CD14-positive monocyte (primary cell): ENCODE measurements around the gene HSD17B4. TPM values are rescaled to one million over a fixed set of nuclear protein-coding genes. Genes with fewer than 3 reads are reported as not detected.

Experiments used
- DNase-seq, 3 donors: peaks; one replicate each; pipeline ENCODE4 v3.0.0-alpha.2; 2011 to 2022
- H2AFZ ChIP-seq: 2 replicates; pipeline ENCODE4 v1.6.0; 2012; ENCODE audit warnings: mild to moderate bottlenecking, low read depth, low read length, inconsistent platforms; ENCODE audit not compliant: insufficient read depth, poor library complexity, severe bottlenecking
- H3K27ac ChIP-seq, 2 donors: 1 replicate in 1 of 2; 2 replicates in 1 of 2; pipeline ENCODE4 v1.5.1; 2012 to 2013; ENCODE audit warnings: low read length in 2 of 2, control low read depth in 1 of 2, inconsistent platforms in 1 of 2, low read depth in 1 of 2, mild to moderate bottlenecking in 1 of 2
- H3K27me3 ChIP-seq, 2 donors: one replicate each; pipeline versions ENCODE4 v1.6.0 to v1.6.1; 2011 to 2013; ENCODE audit warnings: low read length in 2 of 2; ENCODE audit not compliant: control insufficient read depth in 2 of 2, insufficient read depth in 2 of 2
- H3K36me3 ChIP-seq, 2 donors: replicated peaks in 1 of 2; 1 replicate in 1 of 2; 2 replicates in 1 of 2; pipeline versions ENCODE4 v1.5.1 to v1.6.1; 2012 to 2013; ENCODE audit warnings: low read length in 2 of 2, control low read depth in 1 of 2, inconsistent platforms in 1 of 2, mild to moderate bottlenecking in 1 of 2; ENCODE audit not compliant: insufficient read depth in 2 of 2, control insufficient read depth in 1 of 2
- H3K4me1 ChIP-seq, 2 donors: 1 replicate in 1 of 2; 2 replicates in 1 of 2; pipeline versions ENCODE4 v1.5.1 to v1.6.1; 2012 to 2013; ENCODE audit warnings: low read length in 2 of 2, control low read depth in 1 of 2, inconsistent platforms in 1 of 2, mild to moderate bottlenecking in 1 of 2, moderate library complexity in 1 of 2; ENCODE audit not compliant: insufficient read depth in 2 of 2, control insufficient read depth in 1 of 2
- H3K4me2 ChIP-seq: replicated peaks from 2 replicates; pipeline ENCODE3; 2012; ENCODE audit warnings: low read length, moderate library complexity, mild to moderate bottlenecking; ENCODE audit not compliant: poor library complexity, severe bottlenecking; ENCODE audit errors: extremely low read depth
- H3K4me3 ChIP-seq, 3 experiments: fragments of 200-600 bp in 1 of 3; sonication (generic) in 1 of 3; replicated peaks in 1 of 3; 1 replicate in 2 of 3; 2 replicates in 1 of 3; pipeline ENCODE4 v1.5.1; 2011 to 2013; ENCODE audit warnings: low read length in 3 of 3, mild to moderate bottlenecking in 3 of 3, control low read depth in 2 of 3, low read depth in 2 of 3, inconsistent platforms in 1 of 3, moderate library complexity in 1 of 3
- H3K79me2 ChIP-seq: 2 replicates; pipeline ENCODE4 v1.6.0; 2012; ENCODE audit warnings: mild to moderate bottlenecking, control low read depth, inconsistent platforms, low read length, moderate library complexity; ENCODE audit not compliant: insufficient read depth
- H3K9ac ChIP-seq: 2 replicates; pipeline ENCODE4 v1.6.0; 2017; ENCODE audit warnings: low read length, mild to moderate bottlenecking; ENCODE audit not compliant: insufficient read depth, poor library complexity, severe bottlenecking
- H3K9me3 ChIP-seq, 2 donors: replicated peaks in 1 of 2; 1 replicate in 1 of 2; 2 replicates in 1 of 2; pipeline versions ENCODE4 v1.5.1 to v1.6.1; 2012 to 2013; ENCODE audit warnings: low read length in 2 of 2, control low read depth in 1 of 2; ENCODE audit not compliant: control insufficient read depth in 1 of 2, insufficient read depth in 1 of 2
- H4K20me1 ChIP-seq: 2 replicates; pipeline ENCODE4 v1.6.0; 2012; ENCODE audit warnings: mild to moderate bottlenecking, low read length, control low read depth, moderate library complexity; ENCODE audit not compliant: insufficient read depth
- H3K27ac Mint-ChIP-seq, 7 donors: one replicate each; pipeline ENCODE4 v1.8.0; 2020; ENCODE audit warnings: mild to moderate bottlenecking in 7 of 7, mixed read lengths in 7 of 7, moderate library complexity in 6 of 7, inconsistent platforms in 2 of 7
- H3K27me3 Mint-ChIP-seq, 3 donors: one replicate each; pipeline ENCODE4 v1.8.0; 2021 to 2022; ENCODE audit warnings: low read depth in 3 of 3, mild to moderate bottlenecking in 3 of 3, mixed read lengths in 3 of 3, moderate library complexity in 3 of 3, inconsistent platforms in 1 of 3
- H3K36me3 Mint-ChIP-seq, 2 donors: one replicate each; pipeline ENCODE4 v1.8.0; 2020; ENCODE audit warnings: mixed read lengths in 2 of 2, inconsistent platforms in 1 of 2, mild to moderate bottlenecking in 1 of 2
- H3K4me1 Mint-ChIP-seq: one replicate; pipeline ENCODE4 v1.8.0; 2020; ENCODE audit warnings: mild to moderate bottlenecking, mixed read lengths
- H3K4me3 Mint-ChIP-seq, 2 donors: one replicate each; pipeline ENCODE4 v1.8.0; 2020; ENCODE audit warnings: mild to moderate bottlenecking in 2 of 2, mixed read lengths in 2 of 2, moderate library complexity in 1 of 2
- H3K9me3 Mint-ChIP-seq, 7 donors: one replicate each; pipeline ENCODE4 v1.8.0; 2020 to 2022; ENCODE audit warnings: mixed read lengths in 7 of 7, mild to moderate bottlenecking in 6 of 7, moderate library complexity in 6 of 7, inconsistent platforms in 2 of 7
- WGBS: methylation state at CpG from one replicate; pipeline ENCODE4 v1.1.5; 2013; ENCODE audit warnings: missing lambda C conversion rate; ENCODE audit not compliant: insufficient coverage; 5-methylcytosine and 5-hydroxymethylcytosine counted together
- intact Hi-C, 2 donors: fragments of 100-400 bp; cut with micrococcal nuclease; formaldehyde crosslinking; loops; one replicate each; pipeline versions ENCODE4 v1.15.0 to v1.15.1; 2023
- polyA plus RNA-seq, 3 donors: library from polyadenylated mRNA; depleted of rRNA in 1 of 3; unstranded in 2 of 3; stranded (reverse) in 1 of 3; fragments of 300-500 nt in 2 of 3; fragments of >200 nt in 1 of 3; fragmentation: Illumina TruSeq in 2 of 3; gene quantifications; 1 replicate in 2 of 3; 2 replicates in 1 of 3; pipeline ENCODE4 v1.2.3, GENCODE V29; 2012 to 2021
- TF ChIP-seq, protein P1 (sequence below): fragments of 200-600 bp; IDR thresholded peaks from one replicate; pipeline ENCODE4 v1.8.0; 2022; ENCODE audit warnings: antibody characterized with exemption, mild to moderate bottlenecking

HSD17B4 gene
- polyA plus RNA-seq, 3 donors = 78.2 to 167 (median 158) TPM

GRCh38 chr5:119453040-119453373, 710 bp downstream of the HSD17B4 start:
- Histone ChIP-seq H3K27me3 (no peaks in the 10 kb centered on the region), H4K20me1 (no peaks in the 10 kb centered on the region), H3K4me1 (peaks cover 17 to 28% of the 10 kb centered on the region in 2 donors), H3K27ac (peak overlapping the region; percentile 60 to 96), H3K79me2 (peaks cover 28% of the 10 kb centered on the region), H2AFZ (peak overlapping the region; percentile 99), H3K4me2 (peak overlapping the region; percentile 95), H3K9ac (peak overlapping the region; percentile 90), H3K4me3 (peak overlapping the region; percentile 73 to 96 (median 87)), H3K36me3 (peaks cover 7 to 15% of the 10 kb centered on the region in 2 donors), H3K9me3 (peaks cover 0 to 12% of the 10 kb centered on the region in 2 donors)
- Mint-ChIP-seq H3K27me3 (peaks cover 0 to 3% (median 2%) of the 10 kb centered on the region in 3 donors), H3K4me1 (peaks cover 35% of the 10 kb centered on the region), H3K9me3 (peaks cover 3 to 20% (median 11%) of the 10 kb centered on the region in 7 donors), H3K27ac (peak overlapping the region; percentile 88 to 96 (median 92)), H3K36me3 (peaks cover 18 to 24% of the 10 kb centered on the region in 2 donors), H3K4me3 (peak overlapping the region; percentile 98 to 99)
- TF ChIP-seq, protein P1, sequence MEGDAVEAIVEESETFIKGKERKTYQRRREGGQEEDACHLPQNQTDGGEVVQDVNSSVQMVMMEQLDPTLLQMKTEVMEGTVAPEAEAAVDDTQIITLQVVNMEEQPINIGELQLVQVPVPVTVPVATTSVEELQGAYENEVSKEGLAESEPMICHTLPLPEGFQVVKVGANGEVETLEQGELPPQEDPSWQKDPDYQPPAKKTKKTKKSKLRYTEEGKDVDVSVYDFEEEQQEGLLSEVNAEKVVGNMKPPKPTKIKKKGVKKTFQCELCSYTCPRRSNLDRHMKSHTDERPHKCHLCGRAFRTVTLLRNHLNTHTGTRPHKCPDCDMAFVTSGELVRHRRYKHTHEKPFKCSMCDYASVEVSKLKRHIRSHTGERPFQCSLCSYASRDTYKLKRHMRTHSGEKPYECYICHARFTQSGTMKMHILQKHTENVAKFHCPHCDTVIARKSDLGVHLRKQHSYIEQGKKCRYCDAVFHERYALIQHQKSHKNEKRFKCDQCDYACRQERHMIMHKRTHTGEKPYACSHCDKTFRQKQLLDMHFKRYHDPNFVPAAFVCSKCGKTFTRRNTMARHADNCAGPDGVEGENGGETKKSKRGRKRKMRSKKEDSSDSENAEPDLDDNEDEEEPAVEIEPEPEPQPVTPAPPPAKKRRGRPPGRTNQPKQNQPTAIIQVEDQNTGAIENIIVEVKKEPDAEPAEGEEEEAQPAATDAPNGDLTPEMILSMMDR = no peak
- peak in 1 of 3 donors; percentile 11 for DNase-seq
- intact Hi-C loops = no loop called here
- 4% methylated on average over 10 of the region's 12 CpGs for WGBS

DNA sequence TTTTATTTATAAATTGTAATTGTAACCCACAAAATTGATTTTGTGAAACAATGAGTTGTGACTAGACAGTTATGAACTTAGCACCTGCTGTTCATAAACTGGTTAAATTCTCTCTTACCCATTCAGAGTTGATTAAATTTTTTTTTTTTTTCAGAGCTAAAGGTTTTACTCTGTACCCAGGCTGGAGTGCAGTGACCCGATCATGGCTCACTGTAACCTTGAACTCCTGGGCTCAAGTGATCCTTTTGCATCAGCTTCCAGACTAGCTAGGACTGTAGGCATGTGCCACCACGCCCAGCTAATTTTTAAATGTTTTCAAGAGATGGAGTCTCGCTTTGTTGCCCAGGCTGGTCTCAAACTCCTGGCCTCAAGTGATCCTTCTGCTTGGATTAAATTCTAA, 1.9 kb downstream of the HSD17B4 start:
- TF ChIP-seq, protein P1 = no peak
- Histone ChIP-seq H3K27me3 (no peaks in the 10 kb centered on the region), H3K9me3 (peaks cover 0 to 12% of the 10 kb centered on the region in 2 donors), H3K27ac (no peak overlapping the region), H3K36me3 (peaks cover 9 to 19% of the 10 kb centered on the region in 2 donors), H4K20me1 (no peaks in the 10 kb centered on the region), H3K9ac (no peak overlapping the region), H2AFZ (no peak overlapping the region), H3K4me3 (no peak overlapping the region), H3K79me2 (peaks cover 33% of the 10 kb centered on the region), H3K4me2 (no peak overlapping the region), H3K4me1 (peaks cover 17 to 33% of the 10 kb centered on the region in 2 donors)
- intact Hi-C loops = no loop called here
- H3K27ac Mint-ChIP-seq = no peak overlapping the region
- no CpG with 5 or more reads among the region's 3 CpGs for WGBS
- H3K4me1 Mint-ChIP-seq = peaks cover 41% of the 10 kb centered on the region
- DNase-seq = no peak
- peaks cover 3 to 20% (median 11%) of the 10 kb centered on the region in 7 donors for H3K9me3 Mint-ChIP-seq
- peaks cover 0 to 3% (median 0%) of the 10 kb centered on the region in 3 donors for H3K27me3 Mint-ChIP-seq
- no peak overlapping the region for H3K4me3 Mint-ChIP-seq
- peaks cover 21 to 33% of the 10 kb centered on the region in 2 donors for H3K36me3 Mint-ChIP-seq
